OCI-LY7 (cell line): ENCODE results near the gene GRP. TPM values are rescaled to one million over a fixed set of nuclear protein-coding genes. Genes with fewer than 3 reads are reported as not detected.

Experiments
- BruUV-seq: library from RNA; stranded (reverse); fragments of 400-500 nt; replicated peaks from 2 replicates; lab custom pipeline; 2021; lab: Mats Ljungman, UMichigan
- CTCF ChIA-PET: fragments of 300-600 bp; sonication (Branson Sonifier 250); formaldehyde crosslinking; loops from one replicate; lab custom pipeline; 2022; ENCODE audit warnings: antibody characterized with exemption; ENCODE audit not compliant: unreplicated experiment; lab: Charles Lee
- POLR2A ChIA-PET: fragments of 300-600 bp; sonication (Branson Sonifier 250); formaldehyde crosslinking; loops from one replicate; lab custom pipeline; 2022; ENCODE audit warnings: antibody characterized with exemption; lab: Charles Lee
- DNase-seq: peaks from one replicate; pipeline ENCODE4 v3.0.0-alpha.2; 2015; ENCODE audit warnings: low spot score
- H2AFZ ChIP-seq: fragments of 200-600 bp; sonication (generic), shearing (Covaris generic); 2 replicates; pipeline ENCODE4 v1.6.1; 2014; ENCODE audit warnings: mild to moderate bottlenecking, antibody characterized with exemption, low read length, moderate library complexity
- H3K27ac ChIP-seq: fragments of 200-600 bp; sonication (generic); 2 replicates; pipeline ENCODE4 v1.5.1; 2014; ENCODE audit warnings: mixed run types, low read depth, mild to moderate bottlenecking, moderate library complexity, low read length, inconsistent platforms; ENCODE audit not compliant: poor library complexity, severe bottlenecking
- H3K36me3 ChIP-seq: fragments of 200-600 bp; sonication (generic); 2 replicates; pipeline ENCODE4 v1.6.1; 2014; ENCODE audit warnings: mild to moderate bottlenecking, antibody characterized with exemption, low read length, moderate library complexity, mixed read lengths; ENCODE audit not compliant: insufficient read depth
- H3K4me1 ChIP-seq: fragments of 200-600 bp; sonication (generic); 2 replicates; pipeline ENCODE4 v1.5.1; 2014; ENCODE audit warnings: mild to moderate bottlenecking, low read length; ENCODE audit not compliant: insufficient read depth, poor library complexity, severe bottlenecking
- H3K4me2 ChIP-seq: fragments of 200-600 bp; sonication (generic); 2 replicates; pipeline ENCODE4 v1.6.1; 2014; ENCODE audit warnings: mild to moderate bottlenecking, low read length
- H3K4me3 ChIP-seq: fragments of 200-600 bp; sonication (generic); 2 replicates; pipeline ENCODE4 v1.5.1; 2014; ENCODE audit warnings: mild to moderate bottlenecking, low read depth, low read length; ENCODE audit not compliant: poor library complexity, severe bottlenecking
- H3K79me2 ChIP-seq: fragments of 200-600 bp; sonication (generic); 2 replicates; pipeline ENCODE4 v1.6.1; 2016; ENCODE audit warnings: low read depth, mild to moderate bottlenecking, low read length, moderate library complexity, mixed read lengths; ENCODE audit not compliant: insufficient read depth
- H3K9me2 ChIP-seq: fragments of 200-600 bp; sonication (generic); 2 replicates; pipeline ENCODE4 v1.6.1; 2016; ENCODE audit warnings: mild to moderate bottlenecking, low read length, mixed read lengths; ENCODE audit not compliant: insufficient read depth
- H3K9me3 ChIP-seq: fragments of 200-600 bp; sonication (generic); 2 replicates; pipeline ENCODE4 v1.6.1; 2014; ENCODE audit warnings: mild to moderate bottlenecking, mixed run types, low read length, mixed read lengths
- H4K20me1 ChIP-seq: fragments of 200-600 bp; sonication (generic); 2 replicates; pipeline ENCODE4 v1.6.1; 2014; ENCODE audit warnings: mild to moderate bottlenecking, antibody characterized with exemption, low read length, moderate library complexity, mixed read lengths; ENCODE audit not compliant: insufficient read depth
- EZH2phosphoT487 ChIP-seq: fragments of 200-600 bp; sonication (generic); IDR thresholded peaks from 2 replicates; pipeline ENCODE4 v1.6.1; 2018; ENCODE audit warnings: low read depth, borderline replicate concordance, mild to moderate bottlenecking, mixed run types, antibody characterized with exemption, low read length, moderate library complexity, mixed read lengths
- intact Hi-C: fragments of 100-400 bp; cut with micrococcal nuclease; formaldehyde crosslinking; loops from one replicate; pipeline ENCODE4 v1.10.0; 2022; ENCODE audit not compliant: unreplicated experiment
- total RNA-seq, 2 experiments: library from RNA; depleted of rRNA in 1 of 2; stranded (reverse); fragments of >200 nt in 1 of 2; shearing (Covaris generic) in 1 of 2; gene quantifications; 2 replicates each; pipeline ENCODE4 v1.2.3, GENCODE V29; 2014 to 2022
- TF ChIP-seq, protein P1 (sequence below): fragments of 200-600 bp; sonication (generic); conservative IDR thresholded peaks from 2 replicates; pipeline ENCODE4 v1.5.1; 2014; ENCODE audit warnings: mild to moderate bottlenecking, antibody characterized with exemption, low read length, moderate library complexity, mixed read lengths

The GRP gene
- total RNA-seq, 2 experiments from 2014 or later = not detected

- Histone ChIP-seq H3K4me1 (no peaks in the 10 kb centered on the region), H3K36me3 (no peaks in the 10 kb centered on the region), H3K27ac (no peak overlapping the region), H3K4me2 (no peak overlapping the region), H3K9me3 (no peaks in the 10 kb centered on the region), H3K4me3 (no peak overlapping the region), H3K79me2 (no peaks in the 10 kb centered on the region), H3K9me2 (no peaks in the 10 kb centered on the region), H4K20me1 (no peaks in the 10 kb centered on the region), H2AFZ (no peak overlapping the region)
- ChIA-PET CTCF (no interaction called here), POLR2A (no interaction called here)
- TF ChIP-seq, protein P1, sequence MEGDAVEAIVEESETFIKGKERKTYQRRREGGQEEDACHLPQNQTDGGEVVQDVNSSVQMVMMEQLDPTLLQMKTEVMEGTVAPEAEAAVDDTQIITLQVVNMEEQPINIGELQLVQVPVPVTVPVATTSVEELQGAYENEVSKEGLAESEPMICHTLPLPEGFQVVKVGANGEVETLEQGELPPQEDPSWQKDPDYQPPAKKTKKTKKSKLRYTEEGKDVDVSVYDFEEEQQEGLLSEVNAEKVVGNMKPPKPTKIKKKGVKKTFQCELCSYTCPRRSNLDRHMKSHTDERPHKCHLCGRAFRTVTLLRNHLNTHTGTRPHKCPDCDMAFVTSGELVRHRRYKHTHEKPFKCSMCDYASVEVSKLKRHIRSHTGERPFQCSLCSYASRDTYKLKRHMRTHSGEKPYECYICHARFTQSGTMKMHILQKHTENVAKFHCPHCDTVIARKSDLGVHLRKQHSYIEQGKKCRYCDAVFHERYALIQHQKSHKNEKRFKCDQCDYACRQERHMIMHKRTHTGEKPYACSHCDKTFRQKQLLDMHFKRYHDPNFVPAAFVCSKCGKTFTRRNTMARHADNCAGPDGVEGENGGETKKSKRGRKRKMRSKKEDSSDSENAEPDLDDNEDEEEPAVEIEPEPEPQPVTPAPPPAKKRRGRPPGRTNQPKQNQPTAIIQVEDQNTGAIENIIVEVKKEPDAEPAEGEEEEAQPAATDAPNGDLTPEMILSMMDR = no peak
- no peak for TF ChIP-seq EZH2phosphoT487
- intact Hi-C loops = no loop called here
- BruUV-seq = no TSS peak
- DNase-seq = no peak
These were observed 45.5 kb downstream of the GRP start for GRCh38 chr18:59265246-59265973.

- no peak overlapping the region for H2AFZ ChIP-seq
- no peaks in the 10 kb centered on the region for H3K79me2 ChIP-seq
- no peaks in the 10 kb centered on the region for H3K9me3 ChIP-seq
- no peak for DNase-seq
- no peak overlapping the region for H3K27ac ChIP-seq
- no peak for TF ChIP-seq EZH2phosphoT487
- TF ChIP-seq, protein P1 = no peak
- no peaks in the 10 kb centered on the region for H3K9me2 ChIP-seq
- no peak overlapping the region for H3K4me2 ChIP-seq
- H3K4me1 ChIP-seq = no peaks in the 10 kb centered on the region
- H3K36me3 ChIP-seq = no peaks in the 10 kb centered on the region
- H3K4me3 ChIP-seq = no peak overlapping the region
- intact Hi-C loops = no loop called here
- ChIA-PET CTCF (no interaction called here), POLR2A (no interaction called here)
- BruUV-seq = no TSS peak
- no peaks in the 10 kb centered on the region for H4K20me1 ChIP-seq
These were observed 46.0 kb downstream of the GRP start for GRCh38 chr18:59265974-59266369.

GRCh38 chr18:59266459-59266858 lies 46.5 kb downstream of the GRP start:
- H4K20me1 ChIP-seq = no peaks in the 10 kb centered on the region
- H3K4me3 ChIP-seq = no peak overlapping the region
- no peak overlapping the region for H2AFZ ChIP-seq
- TF ChIP-seq, protein P1 = no peak
- no peak for TF ChIP-seq EZH2phosphoT487
- ChIA-PET POLR2A (no interaction called here), CTCF (no interaction called here)
- no peak for DNase-seq
- no TSS peak for BruUV-seq
- H3K27ac ChIP-seq = no peak overlapping the region
- no peaks in the 10 kb centered on the region for H3K4me1 ChIP-seq
- H3K79me2 ChIP-seq = no peaks in the 10 kb centered on the region
- intact Hi-C loops = no loop called here
- H3K36me3 ChIP-seq = no peaks in the 10 kb centered on the region
- no peaks in the 10 kb centered on the region for H3K9me3 ChIP-seq
- H3K9me2 ChIP-seq = no peaks in the 10 kb centered on the region
- H3K4me2 ChIP-seq = no peak overlapping the region
